Stimulated activated CD8-positive, alpha-beta memory T cell treated with anti-CD3 and anti-CD28 coated beads, Interleukin-4, amount 100 ng/mL, for 24 hours (primary cell): Measurements from ENCODE around the gene SOWAHC.
"Not testable (repeated sequence)": the region's sequence is repeated elsewhere in the genome, so short reads cannot be mapped to it uniquely, and the experiment has no call there.

Experiments used
- DNase-seq: peaks from one replicate; pipeline ENCODE4 v3.0.0-alpha.2; 2020; ENCODE audit warnings: low read depth

The SOWAHC gene

GRCh38 chr2:109616184-109616583 is 2.0 kb downstream of the SOWAHC start:
- DNase-seq: no peak

- no peak for DNase-seq
Measured at GRCh38 chr2:109619032-109619615, 5.0 kb downstream of the SOWAHC start.

GRCh38 chr2:109623297-109623696 is 9.1 kb downstream of the SOWAHC start:
- DNase-seq: no peak

GRCh38 chr2:109623923-109624322 is 9.8 kb downstream of the SOWAHC start:
- DNase-seq: no peak

- no peak for DNase-seq
Measured at GRCh38 chr2:109624339-109624738, 10.2 kb downstream of the SOWAHC start.

GRCh38 chr2:109628321-109628720 is 14.2 kb downstream of the SOWAHC start:
- not testable (repeated sequence) for DNase-seq

GRCh38 chr2:109629867-109630266 is 15.7 kb downstream of the SOWAHC start:
- no peak for DNase-seq

- DNase-seq: no peak
Measured at GRCh38 chr2:109630441-109631430, 16.6 kb downstream of the SOWAHC start.

GRCh38 chr2:109631741-109632140 is 17.6 kb downstream of the SOWAHC start:
- DNase-seq: no peak

GRCh38 chr2:109632158-109632789 is 18.1 kb downstream of the SOWAHC start:
- no peak for DNase-seq

- no peak for DNase-seq
Measured at GRCh38 chr2:109633284-109633961, 19.3 kb downstream of the SOWAHC start.

- no peak for DNase-seq
Measured at GRCh38 chr2:109635426-109636304, 21.5 kb downstream of the SOWAHC start.

GRCh38 chr2:109636317-109636716 is 22.2 kb downstream of the SOWAHC start:
- DNase-seq: no peak

GRCh38 chr2:109637749-109638570 is 23.8 kb downstream of the SOWAHC start:
- DNase-seq: no peak

- DNase-seq: no peak
Measured at GRCh38 chr2:109638795-109639194, 24.6 kb downstream of the SOWAHC start.

GRCh38 chr2:109640000-109640399 is 25.8 kb downstream of the SOWAHC start:
- DNase-seq: not testable (repeated sequence)

- DNase-seq: no peak
Measured at GRCh38 chr2:109644571-109645275, 30.6 kb downstream of the SOWAHC start.

- no peak for DNase-seq
Measured at GRCh38 chr2:109645412-109646184, 31.4 kb downstream of the SOWAHC start.

- no peak for DNase-seq
Measured at GRCh38 chr2:109646961-109647360, 32.8 kb downstream of the SOWAHC start.
